GM12878 (cell line): ENCODE data around the gene CARHSP1.

Source experiments
- EED ChIP-seq: sonication (generic); IDR thresholded peaks from 2 replicates; pipeline ENCODE4 v1.6.1; 2016; ENCODE audit warnings: antibody characterized with exemption, low read depth
- NFIC ChIP-seq: IDR thresholded peaks from 2 replicates; pipeline ENCODE4 v1.6.1; 2012; ENCODE audit warnings: low read depth, mild to moderate bottlenecking, inconsistent platforms, low read length, moderate library complexity
- NR2F1 ChIP-seq: fragments of 450-650 bp; conservative IDR thresholded peaks from 2 replicates; pipeline ENCODE4 v1.6.1; 2017; ENCODE audit warnings: mild to moderate bottlenecking
- RBBP5 ChIP-seq: fragments of 200-600 bp; sonication (generic); conservative IDR thresholded peaks from 2 replicates; pipeline ENCODE4 v1.6.1; 2016
- SP1 ChIP-seq: IDR thresholded peaks from one replicate; pipeline ENCODE4 v1.6.1; 2011; ENCODE audit warnings: low read depth, low read length
- ZNF274 ChIP-seq: IDR thresholded peaks from one replicate; pipeline ENCODE4 v1.8.0; 2011; ENCODE audit not compliant: insufficient read length, insufficient read depth
- TF ChIP-seq, protein P1 (sequence below): fragments of 450-650 bp; IDR thresholded peaks from 2 replicates; pipeline ENCODE4 v1.6.1; 2016; ENCODE audit warnings: mild to moderate bottlenecking
- TF ChIP-seq, protein P2 (sequence below): IDR thresholded peaks from 2 replicates; pipeline ENCODE4 v1.6.1; 2012; ENCODE audit warnings: mild to moderate bottlenecking, low read depth, low read length
- TF ChIP-seq, protein P3 (sequence below), 3 experiments: IDR thresholded peaks in 2 of 3; conservative IDR thresholded peaks in 1 of 3; 2 replicates each; pipeline ENCODE4 v1.5.1; 2011; ENCODE audit warnings: low read depth in 3 of 3, low read length in 3 of 3, mild to moderate bottlenecking in 3 of 3, control low read depth in 2 of 3, moderate library complexity in 2 of 3, inconsistent platforms in 1 of 3, mixed read lengths in 1 of 3; ENCODE audit not compliant: control insufficient read depth in 2 of 3, insufficient read depth in 1 of 3; ENCODE audit errors: extremely low read depth in 1 of 3

DNA sequence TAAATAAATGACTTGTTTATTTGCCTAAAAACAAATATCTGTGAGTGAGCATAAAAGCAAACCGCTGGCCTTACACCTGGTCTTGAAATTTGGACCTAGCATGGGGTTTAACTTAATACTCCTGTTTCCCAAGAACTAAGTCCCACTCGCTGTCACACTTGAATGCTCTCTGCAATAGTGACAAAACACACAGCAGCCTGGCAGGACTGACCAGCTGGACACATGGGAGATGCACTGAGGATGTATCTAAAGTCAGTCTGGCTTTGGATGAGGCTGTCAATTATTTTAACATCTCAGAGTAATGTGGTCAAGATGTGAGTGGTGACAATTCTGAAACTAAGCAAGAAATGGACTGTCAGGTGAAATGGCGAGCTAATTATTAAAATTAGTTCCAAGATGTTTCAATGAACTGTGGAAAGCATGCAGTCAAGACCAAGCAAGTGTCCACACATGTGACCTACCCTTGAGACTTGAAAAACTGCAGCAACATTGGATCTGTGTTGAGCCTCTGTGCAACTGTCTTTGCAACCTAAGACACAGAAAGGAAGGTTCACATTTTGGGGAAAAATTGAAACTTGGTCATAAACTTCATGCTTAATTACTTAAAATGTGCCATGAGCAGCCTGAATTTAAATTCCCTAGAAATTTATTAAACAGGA lies 30.0 kb upstream of the CARHSP1 start:
- TF ChIP-seq, protein P1, sequence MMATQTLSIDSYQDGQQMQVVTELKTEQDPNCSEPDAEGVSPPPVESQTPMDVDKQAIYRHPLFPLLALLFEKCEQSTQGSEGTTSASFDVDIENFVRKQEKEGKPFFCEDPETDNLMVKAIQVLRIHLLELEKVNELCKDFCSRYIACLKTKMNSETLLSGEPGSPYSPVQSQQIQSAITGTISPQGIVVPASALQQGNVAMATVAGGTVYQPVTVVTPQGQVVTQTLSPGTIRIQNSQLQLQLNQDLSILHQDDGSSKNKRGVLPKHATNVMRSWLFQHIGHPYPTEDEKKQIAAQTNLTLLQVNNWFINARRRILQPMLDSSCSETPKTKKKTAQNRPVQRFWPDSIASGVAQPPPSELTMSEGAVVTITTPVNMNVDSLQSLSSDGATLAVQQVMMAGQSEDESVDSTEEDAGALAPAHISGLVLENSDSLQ = peak; percentile 54
- TF ChIP-seq NFIC = no peak
- TF ChIP-seq, protein P2, sequence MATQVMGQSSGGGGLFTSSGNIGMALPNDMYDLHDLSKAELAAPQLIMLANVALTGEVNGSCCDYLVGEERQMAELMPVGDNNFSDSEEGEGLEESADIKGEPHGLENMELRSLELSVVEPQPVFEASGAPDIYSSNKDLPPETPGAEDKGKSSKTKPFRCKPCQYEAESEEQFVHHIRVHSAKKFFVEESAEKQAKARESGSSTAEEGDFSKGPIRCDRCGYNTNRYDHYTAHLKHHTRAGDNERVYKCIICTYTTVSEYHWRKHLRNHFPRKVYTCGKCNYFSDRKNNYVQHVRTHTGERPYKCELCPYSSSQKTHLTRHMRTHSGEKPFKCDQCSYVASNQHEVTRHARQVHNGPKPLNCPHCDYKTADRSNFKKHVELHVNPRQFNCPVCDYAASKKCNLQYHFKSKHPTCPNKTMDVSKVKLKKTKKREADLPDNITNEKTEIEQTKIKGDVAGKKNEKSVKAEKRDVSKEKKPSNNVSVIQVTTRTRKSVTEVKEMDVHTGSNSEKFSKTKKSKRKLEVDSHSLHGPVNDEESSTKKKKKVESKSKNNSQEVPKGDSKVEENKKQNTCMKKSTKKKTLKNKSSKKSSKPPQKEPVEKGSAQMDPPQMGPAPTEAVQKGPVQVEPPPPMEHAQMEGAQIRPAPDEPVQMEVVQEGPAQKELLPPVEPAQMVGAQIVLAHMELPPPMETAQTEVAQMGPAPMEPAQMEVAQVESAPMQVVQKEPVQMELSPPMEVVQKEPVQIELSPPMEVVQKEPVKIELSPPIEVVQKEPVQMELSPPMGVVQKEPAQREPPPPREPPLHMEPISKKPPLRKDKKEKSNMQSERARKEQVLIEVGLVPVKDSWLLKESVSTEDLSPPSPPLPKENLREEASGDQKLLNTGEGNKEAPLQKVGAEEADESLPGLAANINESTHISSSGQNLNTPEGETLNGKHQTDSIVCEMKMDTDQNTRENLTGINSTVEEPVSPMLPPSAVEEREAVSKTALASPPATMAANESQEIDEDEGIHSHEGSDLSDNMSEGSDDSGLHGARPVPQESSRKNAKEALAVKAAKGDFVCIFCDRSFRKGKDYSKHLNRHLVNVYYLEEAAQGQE = no peak
- no peak for TF ChIP-seq EED
- TF ChIP-seq, protein P3, sequence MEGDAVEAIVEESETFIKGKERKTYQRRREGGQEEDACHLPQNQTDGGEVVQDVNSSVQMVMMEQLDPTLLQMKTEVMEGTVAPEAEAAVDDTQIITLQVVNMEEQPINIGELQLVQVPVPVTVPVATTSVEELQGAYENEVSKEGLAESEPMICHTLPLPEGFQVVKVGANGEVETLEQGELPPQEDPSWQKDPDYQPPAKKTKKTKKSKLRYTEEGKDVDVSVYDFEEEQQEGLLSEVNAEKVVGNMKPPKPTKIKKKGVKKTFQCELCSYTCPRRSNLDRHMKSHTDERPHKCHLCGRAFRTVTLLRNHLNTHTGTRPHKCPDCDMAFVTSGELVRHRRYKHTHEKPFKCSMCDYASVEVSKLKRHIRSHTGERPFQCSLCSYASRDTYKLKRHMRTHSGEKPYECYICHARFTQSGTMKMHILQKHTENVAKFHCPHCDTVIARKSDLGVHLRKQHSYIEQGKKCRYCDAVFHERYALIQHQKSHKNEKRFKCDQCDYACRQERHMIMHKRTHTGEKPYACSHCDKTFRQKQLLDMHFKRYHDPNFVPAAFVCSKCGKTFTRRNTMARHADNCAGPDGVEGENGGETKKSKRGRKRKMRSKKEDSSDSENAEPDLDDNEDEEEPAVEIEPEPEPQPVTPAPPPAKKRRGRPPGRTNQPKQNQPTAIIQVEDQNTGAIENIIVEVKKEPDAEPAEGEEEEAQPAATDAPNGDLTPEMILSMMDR (IDR thresholded peaks at IDR 0.05 in 2 of 3, conservative IDR thresholded peaks at IDR 0.05 in 1 of 3; ENCODE audit: control insufficient read depth in 2 of 3, extremely low read depth in 1 of 3, insufficient read depth in 1 of 3, low read depth in 3 of 3, low read length in 3 of 3) = no peak
- no peak for TF ChIP-seq RBBP5
- no peak for TF ChIP-seq ZNF274
- no peak for TF ChIP-seq NR2F1
- TF ChIP-seq SP1 = no peak
